Stimulated activated CD4-positive, alpha-beta T cell treated with anti-CD3 and anti-CD28 coated beads, Interleukin-1b, Interleukin-23, amount 100 ng/mL, for 4 hours (primary cell): Measurements from ENCODE around the gene PRRX1.

Source experiments
- DNase-seq, 2 donors: peaks; one replicate each; pipeline ENCODE4 v3.0.0-alpha.2; 2020; ENCODE audit warnings: low read depth in 2 of 2

PRRX1 gene

DNA sequence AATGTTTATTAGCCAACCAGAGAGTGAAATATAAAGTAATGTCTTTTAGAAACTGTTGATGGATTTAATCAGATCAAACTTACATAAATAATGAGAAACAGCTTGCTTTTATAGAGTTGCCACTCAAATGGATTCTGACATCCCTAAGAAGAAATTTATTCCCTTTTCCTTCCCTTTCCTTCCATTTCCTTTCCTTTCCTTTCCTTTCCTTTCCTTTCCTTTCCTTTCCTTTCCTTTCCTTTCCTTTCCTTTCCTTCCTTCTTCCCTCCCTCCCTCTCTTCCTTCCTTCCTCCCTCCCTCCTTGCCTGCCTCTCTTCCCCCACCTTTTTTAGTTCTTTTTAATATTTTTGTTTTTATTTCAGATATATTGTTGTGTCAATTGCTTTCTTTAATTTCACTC is 27.3 kb downstream of the PRRX1 start:
- DNase-seq, result no peak

DNA sequence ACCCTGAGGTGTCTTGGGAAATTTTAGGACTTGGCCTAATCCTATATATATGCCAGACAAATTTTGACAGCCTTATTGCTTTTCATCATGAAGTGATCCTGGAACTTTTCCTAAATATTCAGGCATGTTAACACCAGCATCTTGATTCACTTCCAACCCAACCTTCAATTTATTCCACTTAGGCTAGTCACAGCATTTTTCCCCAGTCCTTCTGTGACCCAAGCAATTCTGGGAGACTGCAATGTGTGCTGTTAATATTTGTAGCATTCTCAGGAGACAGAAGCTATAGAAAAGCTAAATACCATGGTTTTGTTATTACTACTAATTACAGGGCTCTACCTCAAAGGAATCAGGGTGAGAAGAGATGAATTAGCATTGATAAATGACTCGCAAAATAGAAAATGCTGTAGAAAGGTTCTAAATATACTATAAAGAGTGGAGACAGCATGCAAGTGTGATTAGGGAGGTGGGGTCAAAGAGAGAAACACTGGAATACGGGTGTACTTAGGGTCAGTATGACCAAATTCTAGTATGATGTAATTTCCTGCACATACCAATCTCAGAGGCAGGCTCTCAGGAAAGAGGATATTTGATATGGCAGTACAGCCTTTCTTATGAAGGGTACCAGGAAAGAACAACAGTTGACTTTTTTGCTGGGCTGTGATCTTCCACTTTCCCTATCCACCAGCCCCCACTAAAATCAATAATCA is 29.1 kb downstream of the PRRX1 start:
- DNase-seq, result no peak

DNA sequence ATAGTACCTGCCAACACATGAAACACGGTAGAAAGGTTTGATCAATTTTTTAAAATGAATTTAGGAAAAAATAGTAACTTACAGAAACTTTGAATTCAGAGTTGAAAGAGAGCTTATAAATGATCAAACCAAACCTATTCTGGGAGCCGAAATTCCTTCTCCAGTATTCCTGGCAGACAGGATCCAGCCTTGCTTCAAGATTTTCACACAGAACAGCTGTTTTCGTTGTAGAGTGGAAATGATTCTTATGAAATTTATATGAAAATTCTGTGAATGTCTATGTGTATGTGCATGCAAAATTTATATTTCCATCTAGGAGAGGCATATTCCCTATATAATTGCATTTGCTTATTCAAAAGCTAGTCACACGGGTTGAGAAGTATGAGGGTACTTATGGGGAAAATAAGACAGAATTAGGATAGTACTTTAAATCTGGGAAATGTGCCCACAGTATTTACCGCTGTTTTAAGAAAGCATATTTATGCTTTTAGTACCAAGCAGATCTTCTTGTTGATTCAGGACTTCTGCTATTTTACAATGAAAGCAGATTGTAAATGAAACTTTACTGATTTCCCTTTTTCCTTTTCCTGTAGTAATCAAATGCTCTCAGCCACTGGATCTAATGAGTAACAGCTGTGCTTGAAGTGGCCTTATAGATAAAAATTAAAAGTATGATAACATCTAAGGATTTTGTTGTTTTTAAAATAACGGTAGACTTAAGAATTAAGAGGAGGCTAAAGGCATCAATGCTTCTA is 30.4 kb downstream of the PRRX1 start:
- DNase-seq, result no peak

DNA sequence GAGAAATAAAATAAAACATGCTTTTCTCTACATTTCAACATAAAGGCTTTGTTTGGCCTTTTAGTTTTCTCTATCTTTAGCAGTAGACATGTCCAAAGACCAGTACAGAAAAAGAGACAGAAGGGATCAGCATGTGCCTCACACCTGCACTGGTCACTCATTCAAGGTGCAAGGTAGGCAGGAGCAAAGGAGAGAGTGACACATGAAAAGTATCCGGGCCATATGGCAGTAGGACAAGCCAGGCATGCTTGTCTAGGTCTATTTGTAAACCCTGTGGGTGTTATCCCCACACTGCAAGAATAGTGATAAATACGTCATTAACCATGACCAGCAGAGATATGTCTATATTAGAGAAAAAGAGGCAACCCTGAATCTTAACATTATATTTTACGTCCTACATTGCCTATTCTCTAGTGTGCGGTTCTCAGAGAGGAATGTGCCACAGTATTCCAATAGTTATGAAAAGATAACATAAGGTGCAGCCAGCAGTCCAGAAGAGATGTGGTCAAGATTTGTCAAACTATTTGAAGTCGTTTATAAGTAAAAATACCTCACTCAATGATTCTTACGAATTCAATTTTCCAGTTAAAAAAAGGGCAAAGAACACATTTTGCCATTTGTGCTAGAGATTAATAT is 32.1 kb downstream of the PRRX1 start:
- no peak for DNase-seq

DNA sequence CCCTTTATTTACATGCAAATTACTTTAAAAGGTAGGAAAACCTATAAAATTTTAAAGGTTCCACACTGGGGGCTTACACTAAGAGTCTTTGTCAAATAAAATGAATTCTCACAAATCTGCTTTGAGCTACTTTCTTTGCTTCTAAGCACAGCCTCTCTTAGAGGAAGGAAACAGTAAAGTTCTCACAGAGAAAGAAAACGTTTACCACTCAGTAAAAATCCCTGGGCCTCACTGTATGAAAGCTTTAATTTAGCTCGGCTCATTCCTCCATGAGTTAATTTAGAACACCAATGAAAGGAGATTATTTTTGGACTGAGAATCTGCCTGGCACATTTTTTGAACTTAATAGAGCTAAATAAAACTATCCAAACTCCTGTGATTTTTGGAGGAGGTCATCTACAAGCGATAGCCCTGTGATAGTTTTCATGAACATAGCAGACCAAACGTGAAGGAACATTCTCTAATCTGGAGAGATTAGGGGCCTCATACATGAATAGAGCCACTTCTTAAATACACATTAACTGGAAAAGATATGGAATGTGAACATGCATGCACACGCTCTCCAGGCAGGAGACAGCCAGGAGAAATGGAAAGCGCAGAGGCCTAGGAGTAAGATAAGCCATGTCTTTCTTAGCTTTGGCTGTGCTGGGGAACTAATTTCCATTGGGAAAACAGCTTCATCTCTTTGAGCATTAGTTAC is 32.8 kb downstream of the PRRX1 start:
- no peak for DNase-seq

DNA sequence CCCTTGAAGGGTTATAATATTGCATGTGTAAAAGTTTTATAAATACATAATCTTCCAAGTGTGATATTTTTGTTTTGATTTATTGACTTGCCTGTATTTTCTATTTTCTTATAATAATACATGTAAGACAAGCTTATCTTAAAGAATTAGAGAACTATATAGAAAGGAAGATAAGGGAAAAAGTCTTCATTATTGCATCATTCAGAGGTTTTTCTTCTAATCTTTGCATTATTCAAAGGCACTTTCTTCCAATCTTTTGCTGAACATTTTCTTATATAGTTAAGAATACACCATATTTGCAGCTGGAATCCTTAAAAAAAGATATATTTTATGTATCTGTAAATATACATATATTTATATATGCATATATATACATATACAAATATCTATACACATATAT is 33.4 kb downstream of the PRRX1 start:
- DNase-seq, result no peak

DNA sequence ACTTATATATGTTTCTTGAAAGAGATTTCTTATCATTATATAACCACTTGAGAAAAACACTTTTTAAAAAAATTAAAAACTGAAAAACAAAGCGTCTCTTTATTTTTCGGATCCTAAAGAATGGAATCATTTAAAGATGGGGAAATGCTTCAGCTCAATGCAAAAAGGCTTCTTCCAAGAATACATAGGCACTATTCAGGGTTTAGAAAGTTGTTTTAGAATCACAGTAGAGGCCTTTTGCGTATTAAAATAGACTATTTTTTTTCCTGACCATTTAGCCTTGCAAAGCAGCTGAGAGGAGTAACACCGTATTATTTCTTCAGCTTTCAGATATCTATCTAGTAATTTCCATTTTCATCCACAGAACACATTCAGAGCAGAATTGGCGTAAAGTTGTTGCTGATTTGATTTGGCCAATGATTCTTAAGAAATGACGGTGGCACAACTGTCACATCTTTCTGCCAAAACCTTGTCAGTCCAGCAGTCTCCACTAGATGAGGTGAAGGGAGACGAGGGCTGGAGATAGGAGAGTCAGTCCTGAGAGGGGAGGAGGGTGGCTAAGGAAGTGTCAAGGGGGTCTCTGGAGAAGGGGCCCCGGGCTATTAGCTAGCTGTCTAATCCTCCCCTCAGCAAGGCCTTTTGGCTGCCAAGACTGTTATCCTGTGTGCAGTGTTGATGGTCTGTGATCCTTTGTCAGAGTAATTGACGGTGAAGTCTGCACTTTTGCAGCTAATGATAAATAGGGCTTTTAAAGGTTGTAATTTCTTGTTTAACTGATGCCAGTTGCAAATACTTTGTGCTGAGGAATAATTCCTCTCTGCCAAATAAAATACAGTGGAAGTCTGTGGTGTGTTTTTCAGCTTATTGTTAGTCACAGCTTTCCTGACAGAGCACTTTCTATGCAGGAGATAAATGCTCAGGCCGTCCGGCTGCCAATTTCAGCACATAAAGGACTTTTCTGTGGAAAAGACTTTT is 34.7 kb downstream of the PRRX1 start:
- DNase-seq, result no peak

DNA sequence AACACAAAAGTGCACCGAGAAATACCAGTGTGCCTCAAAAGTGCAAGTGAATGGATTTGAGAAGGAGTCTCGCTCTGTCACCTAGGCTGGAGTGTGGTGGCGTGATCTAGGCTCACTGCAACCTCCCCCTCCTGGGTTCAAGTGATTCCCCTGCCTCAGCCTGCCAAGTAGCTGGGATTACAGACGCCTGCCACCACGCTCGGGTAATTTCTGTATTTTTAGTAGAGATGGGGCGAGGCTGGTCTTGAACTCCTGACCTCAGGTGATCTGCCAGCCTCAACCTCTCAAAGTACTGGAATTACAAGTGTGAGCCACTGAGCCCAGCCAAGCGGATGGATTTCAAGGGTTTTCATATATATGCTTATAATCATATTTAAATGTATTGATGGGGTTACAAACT is 35.8 kb downstream of the PRRX1 start:
- no peak for DNase-seq

DNA sequence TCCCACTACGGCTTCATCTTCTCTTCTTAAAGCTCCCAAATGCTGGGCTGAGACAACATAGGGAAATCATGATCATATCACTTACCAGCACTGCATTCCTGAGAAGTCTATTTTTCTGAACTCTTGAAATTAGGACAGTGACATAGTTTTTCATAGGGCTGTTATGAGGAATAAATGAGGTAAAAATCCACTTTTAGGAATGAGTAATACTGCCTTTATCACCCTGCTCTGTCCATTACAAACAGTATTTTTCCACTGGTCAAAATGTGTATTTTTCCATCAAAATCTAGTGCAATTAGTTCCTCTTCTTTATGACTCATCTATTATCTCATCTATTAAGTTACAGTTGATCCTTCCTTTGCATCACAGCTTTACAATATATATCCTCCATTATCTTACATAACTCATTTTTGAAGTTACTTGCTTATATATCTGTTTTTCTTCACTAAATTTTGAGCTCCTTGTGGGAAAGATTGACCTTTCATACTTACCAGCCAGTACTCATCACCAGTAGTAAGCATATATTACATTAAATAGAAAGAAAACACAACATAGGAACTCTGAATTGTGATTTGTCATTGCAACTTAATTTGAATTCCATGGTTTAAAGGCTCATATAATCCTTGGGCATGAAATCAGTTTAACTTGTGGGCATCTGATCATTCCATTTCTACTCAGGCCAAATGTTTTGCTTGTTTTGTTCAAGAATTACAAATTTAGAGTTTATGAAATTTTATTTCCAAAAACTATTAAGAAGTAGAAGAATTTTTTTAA is 37.1 kb downstream of the PRRX1 start:
- no peak for DNase-seq

DNA sequence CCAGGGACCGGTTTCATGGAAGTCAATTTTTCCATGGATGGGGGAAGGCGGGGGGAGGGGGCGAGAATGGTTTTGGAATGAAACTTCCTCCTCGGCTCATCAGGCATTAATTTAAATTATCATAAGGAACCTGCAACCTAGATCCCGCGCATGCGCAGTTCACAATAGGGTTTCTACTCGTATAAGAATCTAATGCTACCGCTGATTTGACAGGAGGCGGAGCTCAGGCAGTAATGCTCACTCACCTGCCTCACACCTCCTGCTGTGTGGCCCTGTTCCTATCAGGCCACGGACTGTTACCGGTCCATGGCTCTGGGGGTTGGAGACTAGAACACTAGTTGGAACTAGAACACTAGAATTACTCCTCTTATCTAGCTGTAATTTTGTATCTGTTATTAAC is 38.0 kb downstream of the PRRX1 start:
- DNase-seq, result no peak

DNA sequence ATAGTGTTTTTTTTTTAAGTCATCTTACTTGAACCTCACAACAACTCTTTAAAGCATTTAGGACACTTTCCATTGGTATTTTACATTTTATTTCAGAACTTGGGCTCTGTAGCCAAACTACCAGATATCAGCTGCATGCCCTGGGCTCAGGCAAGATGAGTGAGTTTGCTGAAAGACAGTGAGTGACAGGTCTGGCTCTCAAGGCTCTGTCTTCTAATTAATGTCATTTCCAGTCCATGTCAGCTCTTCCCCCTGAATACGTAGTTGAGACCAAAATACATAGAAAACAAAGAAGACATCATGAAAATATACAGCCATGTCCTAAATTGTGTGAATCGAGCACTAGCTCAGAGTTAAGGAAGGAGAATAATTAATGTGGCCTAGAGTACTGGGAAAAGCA is 39.7 kb downstream of the PRRX1 start:
- DNase-seq, result no peak

DNA sequence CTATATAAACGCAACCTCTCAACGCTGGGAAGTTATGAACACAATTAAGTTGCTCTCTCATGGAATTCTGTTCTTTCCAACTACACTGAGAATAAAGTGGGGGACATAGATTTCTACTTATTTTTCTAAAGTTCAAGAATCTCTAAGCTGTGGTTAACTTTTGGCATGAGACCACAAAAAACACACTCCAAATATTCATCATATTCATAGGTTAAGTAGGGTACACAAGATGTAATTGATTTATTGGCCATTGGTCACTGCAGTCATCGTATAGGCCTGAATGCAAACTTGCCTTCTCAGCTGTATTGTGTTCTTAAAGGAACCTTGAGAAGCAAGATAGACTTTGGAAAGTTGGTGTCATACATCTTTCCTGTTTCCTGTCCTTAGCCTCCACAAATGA is 40.3 kb downstream of the PRRX1 start:
- DNase-seq, result no peak

DNA sequence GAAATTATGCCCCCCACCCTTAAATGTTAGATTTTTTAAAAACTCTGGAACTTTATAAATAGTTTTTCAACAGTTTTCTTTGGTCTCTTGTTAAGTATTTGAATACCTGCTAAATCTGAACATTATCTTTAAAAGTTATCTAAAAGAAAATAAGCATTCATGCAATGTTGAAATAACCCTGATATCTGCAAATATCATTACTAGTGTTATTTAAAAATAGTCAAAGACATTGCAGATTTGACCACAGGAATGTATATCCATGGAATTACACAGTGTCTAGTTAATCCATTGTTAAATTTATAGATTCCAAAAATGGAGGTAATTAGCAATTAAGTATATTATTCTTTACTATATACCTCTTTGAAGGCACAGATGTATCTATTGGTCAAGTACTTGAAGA is 42.0 kb downstream of the PRRX1 start:
- DNase-seq, result no peak

DNA sequence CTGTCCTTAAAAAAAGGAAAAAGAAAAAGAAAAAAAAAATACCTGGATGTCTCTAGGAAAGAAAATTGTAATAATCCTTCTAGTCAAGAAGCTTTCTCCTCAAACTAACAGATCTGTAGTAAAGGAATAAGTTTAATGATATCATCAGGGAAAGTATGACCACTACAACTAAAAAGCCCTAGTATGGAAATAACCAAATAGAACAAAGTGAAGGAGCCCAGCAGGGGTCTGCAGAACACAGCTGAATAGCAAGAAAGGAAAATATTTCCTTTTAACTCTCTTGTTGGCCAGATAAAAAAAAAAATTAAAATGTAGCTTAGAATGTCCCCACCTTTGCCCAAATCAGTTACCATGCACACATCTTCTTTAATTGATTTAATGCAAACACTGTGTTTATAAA is 43.2 kb downstream of the PRRX1 start:
- DNase-seq, result no peak

DNA sequence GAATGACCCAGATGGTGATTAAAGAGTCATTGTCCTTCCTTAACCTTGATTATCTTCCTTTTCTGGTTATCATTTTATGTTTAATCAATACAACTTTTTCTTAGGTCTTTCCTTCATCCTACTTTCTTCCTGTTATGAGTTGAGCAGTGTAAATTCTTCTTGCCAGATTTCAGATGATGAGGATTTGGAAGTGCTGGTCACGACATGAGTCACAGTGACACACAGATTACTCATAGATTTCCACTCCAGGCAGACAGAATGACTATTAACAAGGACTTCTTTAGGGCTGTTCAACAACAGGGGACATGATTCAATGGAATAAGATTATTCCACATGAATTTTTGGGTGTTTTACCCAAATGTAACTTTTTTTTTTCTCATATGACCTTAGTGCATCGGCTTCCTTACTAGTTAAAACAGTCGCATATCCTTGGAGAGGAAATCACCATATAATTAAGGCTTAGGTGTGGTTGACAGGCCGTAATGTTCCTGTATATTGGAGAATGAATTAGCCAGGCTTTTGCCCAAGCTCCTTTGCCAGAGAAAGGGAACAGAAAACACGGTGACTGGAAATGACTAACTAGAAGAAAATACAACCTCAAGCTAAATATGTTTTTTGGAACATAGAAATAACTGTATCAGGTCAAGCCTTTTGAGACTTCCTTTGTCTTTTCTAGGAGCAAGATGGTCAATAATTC is 44.2 kb downstream of the PRRX1 start:
- no peak for DNase-seq

DNA sequence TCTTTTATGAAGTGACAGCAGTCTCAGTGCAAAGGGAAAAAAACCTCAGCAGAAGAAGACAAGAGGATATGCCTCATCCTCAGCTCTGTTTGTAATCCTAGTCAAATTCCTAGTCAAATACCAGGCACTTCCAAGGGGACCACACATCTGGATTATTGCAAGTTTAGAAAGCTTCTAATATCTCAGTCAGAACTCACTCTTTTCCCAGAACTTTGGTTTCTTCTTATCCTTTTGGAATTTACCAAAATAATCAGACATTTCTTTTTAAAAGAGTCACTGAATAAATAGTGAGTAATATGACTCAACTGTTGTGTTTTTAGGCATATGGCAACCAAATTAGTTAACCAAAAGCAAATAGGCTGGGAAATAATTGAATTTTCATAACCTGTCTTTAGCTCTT is 47.8 kb downstream of the PRRX1 start:
- DNase-seq, result no peak

DNA sequence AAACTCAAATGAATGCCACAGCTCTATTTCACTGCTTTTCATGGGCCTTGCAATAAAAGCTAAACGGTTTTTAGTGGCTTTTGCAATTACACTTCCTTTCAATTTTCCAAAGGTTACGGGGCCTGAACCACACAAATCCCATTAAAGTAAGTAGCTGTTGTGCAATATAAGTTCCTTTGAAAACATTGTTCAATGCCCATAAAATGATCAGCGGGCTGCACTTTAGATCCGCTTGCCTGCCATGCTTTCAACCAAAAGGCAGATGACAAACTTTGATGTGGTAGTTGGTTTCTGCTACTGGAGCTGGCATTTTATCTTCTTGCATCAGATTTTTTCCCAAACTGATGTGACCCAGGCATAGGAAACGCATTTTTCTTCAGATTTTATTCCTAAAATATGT is 50.2 kb downstream of the PRRX1 start:
- DNase-seq, result no peak

DNA sequence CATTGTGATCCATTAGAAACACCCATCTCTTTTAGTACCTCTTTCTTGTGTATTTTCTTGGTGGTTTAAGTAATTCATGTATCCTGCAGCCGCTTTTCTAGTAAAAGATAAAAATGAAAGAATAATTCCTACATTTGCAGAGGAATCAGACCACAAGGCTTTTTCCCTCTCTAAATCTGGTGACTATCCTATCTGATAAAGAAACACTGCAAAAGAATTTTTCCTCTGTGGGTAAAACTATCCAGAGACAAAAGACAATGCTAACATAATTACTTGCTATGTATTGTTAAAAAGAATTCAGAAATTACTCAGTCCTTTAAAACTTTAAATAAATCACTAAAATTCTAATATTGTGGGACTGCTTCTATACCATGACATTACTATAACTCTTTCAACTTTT is 51.0 kb downstream of the PRRX1 start:
- no peak for DNase-seq

DNA sequence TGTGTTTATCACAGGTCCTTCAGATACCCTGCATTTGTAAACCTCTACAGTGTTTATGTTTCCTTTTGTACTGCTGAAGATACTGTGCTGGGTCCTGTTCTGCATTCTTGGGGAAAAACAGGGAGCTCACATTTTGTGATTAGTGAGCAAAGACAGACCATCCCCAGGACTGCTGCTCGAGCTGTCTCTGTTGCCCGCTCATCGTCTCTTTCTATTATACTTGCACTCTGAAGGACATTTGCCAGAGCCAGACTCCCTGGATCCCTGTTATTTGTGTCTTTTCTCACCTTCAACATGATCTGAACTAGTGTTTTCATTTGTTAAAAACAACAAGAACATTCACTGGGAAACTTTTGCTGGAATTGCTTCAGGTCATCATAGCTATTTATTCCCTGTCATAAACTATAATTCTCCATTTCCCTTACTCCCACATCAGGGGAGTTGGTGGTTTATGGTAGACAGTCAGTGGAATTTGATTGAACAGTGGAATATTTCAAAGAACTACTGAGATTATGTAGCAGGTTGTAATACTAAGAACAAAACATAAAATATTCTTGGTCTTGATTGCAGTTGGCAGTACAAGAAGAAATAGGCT is 53.0 kb downstream of the PRRX1 start:
- DNase-seq, result no peak

DNA sequence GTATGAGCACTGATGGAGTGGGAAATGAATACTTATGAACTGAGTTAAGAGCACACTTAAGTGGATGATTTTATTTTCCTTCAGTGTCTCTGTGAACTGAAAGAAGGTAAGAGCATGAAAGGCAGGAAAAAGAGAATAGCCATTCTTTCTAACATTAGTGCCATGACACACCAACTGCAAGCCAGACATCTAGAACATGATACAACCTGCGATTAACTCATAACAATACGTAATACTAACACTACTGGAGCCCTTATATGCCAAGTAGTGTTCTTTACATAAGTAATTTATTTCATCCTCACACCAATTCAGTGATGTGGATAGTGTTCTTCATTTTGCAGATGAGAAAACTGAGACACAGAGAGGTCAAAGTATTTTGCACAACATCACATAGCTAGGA is 56.7 kb downstream of the PRRX1 start:
- DNase-seq, result no peak
